ENCODE measurements around the gene SSUH2. TPM values are rescaled to one million over a fixed set of nuclear protein-coding genes. Genes with fewer than 3 reads are reported as not detected.
"Not testable (repeated sequence)": the region's sequence is repeated elsewhere in the genome, so short reads cannot be mapped to it uniquely, and the experiment has no call there.

SSUH2 gene
- total RNA-seq, 1 donor from 2014 or later = 1.4 TPM

- Mint-ChIP-seq H3K36me3 (peaks cover 5% of the 10 kb centered on the region), H3K27ac (no peak overlapping the region), H3K27me3 (peaks cover 13% of the 10 kb centered on the region), H3K9me3 (peaks cover 7% of the 10 kb centered on the region), H3K4me1 (ENCODE audit: unreplicated experiment) (peaks cover 37% of the 10 kb centered on the region), H3K4me3 (no peak overlapping the region)
- no peak for DNase-seq (ENCODE audit: extremely low spot score, unreplicated experiment)
- TF ChIP-seq CTCF (conservative IDR thresholded peaks at IDR 0.05) = no peak
These were observed 14.6 kb upstream of the SSUH2 start for GRCh38 chr3:8659242-8659641.

GRCh38 chr3:8658306-8659212, 14.0 kb upstream of the SSUH2 start:
- peaks cover 7% of the 10 kb centered on the region for H3K36me3 Mint-ChIP-seq
- no peak for DNase-seq (ENCODE audit: extremely low spot score, unreplicated experiment)
- H3K4me1 Mint-ChIP-seq (ENCODE audit: unreplicated experiment) = peaks cover 37% of the 10 kb centered on the region
- H3K9me3 Mint-ChIP-seq = peaks cover 10% of the 10 kb centered on the region
- peak overlapping the region; percentile 57 for H3K27ac Mint-ChIP-seq
- TF ChIP-seq CTCF (conservative IDR thresholded peaks at IDR 0.05) = no peak
- H3K27me3 Mint-ChIP-seq = peaks cover 14% of the 10 kb centered on the region
- H3K4me3 Mint-ChIP-seq = peak overlapping the region; percentile 7

- no peak overlapping the region for H3K27ac Mint-ChIP-seq
- peaks cover 14% of the 10 kb centered on the region for H3K27me3 Mint-ChIP-seq
- DNase-seq (ENCODE audit: extremely low spot score, unreplicated experiment) = no peak
- H3K36me3 Mint-ChIP-seq = peaks cover 7% of the 10 kb centered on the region
- no peak for TF ChIP-seq CTCF (conservative IDR thresholded peaks at IDR 0.05)
- peaks cover 10% of the 10 kb centered on the region for H3K9me3 Mint-ChIP-seq
- peaks cover 37% of the 10 kb centered on the region for H3K4me1 Mint-ChIP-seq (ENCODE audit: unreplicated experiment)
- H3K4me3 Mint-ChIP-seq = no peak overlapping the region
These were observed 13.3 kb upstream of the SSUH2 start for GRCh38 chr3:8657804-8658305.

GRCh38 chr3:8656240-8656639, 11.6 kb upstream of the SSUH2 start:
- Mint-ChIP-seq H3K9me3 (peaks cover 10% of the 10 kb centered on the region), H3K27ac (no peak overlapping the region), H3K27me3 (peaks cover 26% of the 10 kb centered on the region), H3K36me3 (peaks cover 7% of the 10 kb centered on the region), H3K4me1 (ENCODE audit: unreplicated experiment) (peaks cover 43% of the 10 kb centered on the region), H3K4me3 (no peak overlapping the region)
- no peak for TF ChIP-seq CTCF (conservative IDR thresholded peaks at IDR 0.05)
- DNase-seq (ENCODE audit: extremely low spot score, unreplicated experiment) = no peak

GRCh38 chr3:8655387-8655835, 10.8 kb upstream of the SSUH2 start:
- Mint-ChIP-seq H3K4me3 (no peak overlapping the region), H3K27ac (no peak overlapping the region), H3K36me3 (peaks cover 7% of the 10 kb centered on the region), H3K4me1 (ENCODE audit: unreplicated experiment) (peaks cover 39% of the 10 kb centered on the region), H3K27me3 (peaks cover 22% of the 10 kb centered on the region), H3K9me3 (peaks cover 10% of the 10 kb centered on the region)
- no peak for TF ChIP-seq CTCF (conservative IDR thresholded peaks at IDR 0.05)
- no peak for DNase-seq (ENCODE audit: extremely low spot score, unreplicated experiment)

- Mint-ChIP-seq H3K4me1 (ENCODE audit: unreplicated experiment) (peaks cover 35% of the 10 kb centered on the region), H3K27me3 (peaks cover 22% of the 10 kb centered on the region)
- not testable (repeated sequence) for H3K27ac Mint-ChIP-seq; H3K4me3 Mint-ChIP-seq; H3K9me3 Mint-ChIP-seq; DNase-seq (ENCODE audit: extremely low spot score, unreplicated experiment); H3K36me3 Mint-ChIP-seq
These were observed 10.2 kb upstream of the SSUH2 start for GRCh38 chr3:8654572-8655329.
